GM21528 (cell line): ENCODE measurements around the gene PDE12.

Experiments used
- ATAC-seq: cut with Tn5 transposase; IDR thresholded peaks from one replicate; pipeline ENCODE4 v1.9.1; 2021; ENCODE audit warnings: mild to moderate bottlenecking, moderate library complexity; ENCODE audit not compliant: unreplicated experiment, low FRiP score

Gene PDE12

GRCh38 chr3:57555738-57556458 is at the start of gene PDE12:
Gene PDE12 (plus strand): TSS chr3:57556274. CDS start chr3:57556380, 106 bp downstream.
- peak; percentile 85 for ATAC-seq

GRCh38 chr3:57512166-57512565 is 43.9 kb upstream of the PDE12 start:
- ATAC-seq, result no peak

DNA sequence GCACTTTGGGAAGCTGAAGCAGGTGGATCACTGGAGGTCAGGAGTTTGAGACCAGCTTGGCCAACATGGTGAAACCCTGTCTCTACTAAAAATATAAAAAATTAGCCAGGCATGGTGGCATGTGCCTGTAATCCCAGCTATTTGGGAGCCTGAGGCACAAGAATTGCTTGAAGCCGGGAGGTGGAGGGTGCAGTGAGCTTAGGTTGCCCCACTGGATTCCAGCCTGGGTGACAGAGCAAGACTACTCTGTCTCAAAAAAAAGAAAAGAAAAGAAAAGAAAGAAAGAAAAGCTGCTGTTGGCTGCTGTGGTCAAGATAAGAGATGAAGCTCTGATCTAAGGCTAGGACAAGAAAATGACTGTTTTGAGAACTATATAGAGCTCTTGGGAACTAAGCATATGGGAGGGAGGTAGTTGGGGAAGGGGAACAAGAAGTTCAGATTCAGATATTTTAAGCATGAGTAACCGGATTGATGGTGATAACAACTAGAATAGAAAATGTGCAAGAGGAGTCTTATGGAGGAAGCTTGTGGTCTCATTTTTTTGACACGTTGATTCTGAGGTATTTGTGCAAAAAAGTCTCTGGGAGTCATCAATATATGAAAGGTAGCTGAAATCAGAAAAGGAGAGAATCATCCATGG is 37.7 kb upstream of the PDE12 start:
- no peak for ATAC-seq

DNA sequence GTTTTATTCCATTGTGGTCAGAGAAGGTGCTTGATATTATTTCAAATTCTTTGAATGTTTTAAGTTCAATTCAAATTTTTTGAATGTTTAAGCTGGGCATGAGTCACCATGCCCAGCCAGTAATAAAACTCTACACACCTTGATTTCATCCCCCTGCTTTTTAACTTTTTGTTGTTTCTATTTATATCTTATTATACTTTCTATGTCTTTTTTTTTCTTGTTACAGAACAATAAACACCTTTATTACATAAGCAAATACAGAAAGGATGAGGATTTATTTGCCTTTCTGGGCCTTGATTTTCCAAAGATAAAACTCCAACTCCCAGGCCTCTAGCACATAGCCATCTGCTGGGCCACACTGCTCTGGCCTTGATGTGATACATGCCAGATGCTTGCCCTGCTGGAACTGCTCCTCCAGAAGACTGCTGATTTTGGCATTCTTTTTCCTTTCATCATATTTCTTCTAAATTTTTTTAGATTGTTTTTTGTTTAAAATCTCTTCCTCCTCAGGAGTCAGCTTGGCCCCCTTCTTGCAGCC is 25.9 kb upstream of the PDE12 start:
- no peak for ATAC-seq

DNA sequence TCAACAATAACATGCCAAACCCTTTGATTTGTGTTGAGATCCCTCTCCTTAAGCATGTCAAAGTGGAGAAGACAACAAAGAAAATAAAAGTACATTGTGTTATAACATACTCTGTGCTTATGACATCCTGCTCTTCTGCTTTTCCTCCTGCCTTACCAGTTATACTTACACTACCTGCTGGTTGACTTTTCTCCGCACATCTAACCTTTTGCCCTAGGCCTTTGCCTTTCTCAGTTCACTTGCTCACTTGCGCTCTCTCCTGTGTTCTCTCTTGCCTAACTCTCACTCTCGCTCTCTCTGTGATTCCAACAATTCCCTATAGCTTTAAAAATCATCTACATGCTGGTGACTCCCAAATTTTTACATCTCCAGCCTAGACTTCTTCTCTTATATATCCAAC is 17.6 kb upstream of the PDE12 start:
- ATAC-seq, result no peak

DNA sequence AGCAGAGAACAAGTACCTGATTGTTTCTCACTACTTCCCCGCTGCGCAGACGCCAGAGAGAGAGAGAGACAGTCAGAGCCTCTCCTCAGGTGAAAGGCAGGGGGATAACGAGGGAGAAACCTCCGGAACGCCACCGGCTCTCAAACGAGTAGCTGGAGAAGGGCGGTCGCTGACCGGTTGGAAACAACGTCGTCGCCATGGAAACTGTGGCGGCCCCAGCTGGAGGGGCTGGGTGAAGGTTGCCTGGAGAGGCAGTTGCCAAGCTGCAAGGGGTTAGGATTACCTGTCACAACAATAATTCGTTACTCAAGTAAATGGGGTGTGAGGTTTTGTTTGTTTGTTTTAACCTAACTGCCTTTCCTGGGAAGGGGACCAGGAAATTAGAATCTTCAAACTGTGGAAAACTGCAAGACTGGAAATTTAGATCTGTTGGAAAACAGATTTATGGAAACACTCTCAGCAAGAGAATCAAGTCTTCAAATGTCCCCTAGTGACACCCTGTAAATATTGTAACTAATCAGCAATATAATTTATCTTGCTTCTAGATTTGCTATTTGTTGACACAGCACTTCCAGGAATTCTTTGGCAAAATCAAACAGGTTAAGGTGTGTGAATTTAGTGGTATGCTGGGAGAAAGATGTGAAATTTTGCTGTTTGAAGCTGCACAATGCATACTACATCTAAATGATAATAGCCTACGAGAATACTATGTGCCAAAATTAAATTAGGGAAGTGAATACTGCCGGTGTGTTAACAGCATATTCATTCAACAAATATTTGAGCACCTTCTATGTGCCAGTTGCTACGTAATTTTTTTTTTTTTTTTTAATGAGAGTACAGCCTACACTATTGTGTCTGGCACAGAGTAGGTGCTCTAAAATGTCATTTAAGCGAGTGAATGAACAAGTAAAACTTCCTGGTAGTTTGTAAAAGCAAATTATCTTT is 11.6 kb upstream of the PDE12 start, which contains the start of gene DNAH12:
Gene DNAH12 (minus strand): TSS at position 164 of the 945 bp plus-strand sequence. CDS start 1,474 bp downstream, outside the sequence.
- no peak for ATAC-seq

DNA sequence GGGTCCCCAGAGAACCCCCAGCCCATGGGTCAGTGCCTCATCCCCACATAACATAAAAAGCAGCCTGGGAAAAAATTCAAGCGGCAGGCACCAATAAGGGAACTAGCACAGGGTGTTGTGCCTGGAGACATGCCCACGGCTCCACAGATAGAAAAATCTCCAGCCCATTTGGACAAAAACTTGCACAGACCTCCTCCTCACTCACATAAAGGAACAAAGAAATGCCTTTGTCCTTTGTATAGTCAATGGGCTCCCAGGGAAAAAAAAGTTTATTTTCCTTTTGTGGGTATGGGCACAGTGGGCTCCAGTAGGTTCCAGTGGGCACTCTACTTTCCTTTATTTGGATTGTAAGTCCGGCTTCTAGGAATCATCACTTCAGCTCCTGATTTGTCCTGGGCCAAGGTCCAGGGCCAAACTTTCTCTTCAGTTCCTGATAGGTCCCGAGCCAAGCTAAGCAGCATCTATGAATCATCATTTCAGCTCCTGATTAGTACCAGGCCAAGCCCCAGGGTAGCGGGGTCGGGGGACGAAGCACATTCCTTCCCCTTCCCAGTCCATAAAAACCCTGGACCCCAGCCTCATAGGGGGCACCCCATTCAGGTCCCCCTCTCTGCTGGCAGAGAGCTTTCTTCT is 10.3 kb upstream of the PDE12 start:
- no peak for ATAC-seq

DNA sequence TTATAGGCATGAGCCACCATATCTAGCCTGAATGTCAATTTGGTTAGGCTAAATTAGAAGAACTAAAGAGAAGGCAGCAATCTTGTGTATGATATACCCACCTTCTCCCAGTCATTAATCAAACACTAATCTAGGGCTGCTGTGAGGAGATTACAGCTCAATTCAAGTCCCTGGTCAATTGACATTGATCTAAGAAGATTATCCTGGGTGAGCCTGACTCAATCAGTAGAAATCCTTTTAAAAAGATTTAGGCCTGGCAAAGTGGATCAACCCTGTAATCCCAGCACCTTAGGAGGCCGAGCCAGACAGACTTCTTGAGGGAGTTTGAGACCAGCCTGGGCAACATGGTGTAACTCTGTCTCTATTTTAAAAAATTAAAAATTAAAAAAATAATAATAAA is 9.5 kb upstream of the PDE12 start:
- no peak for ATAC-seq

GRCh38 chr3:57555306-57555705 is 768 bp upstream of the PDE12 start:
- ATAC-seq, result peak; percentile 1

GRCh38 chr3:57556459-57557084 is 498 bp downstream of the PDE12 start:
- ATAC-seq, result peak; percentile 45

GRCh38 chr3:57557085-57557537 is 1.0 kb downstream of the PDE12 start:
- peak; percentile 14 for ATAC-seq

GRCh38 chr3:57559526-57559925 is 3.5 kb downstream of the PDE12 start:
- no peak for ATAC-seq

- ATAC-seq, result no peak
Observed at GRCh38 chr3:57569859-57570450, 13.9 kb downstream of the PDE12 start.

DNA sequence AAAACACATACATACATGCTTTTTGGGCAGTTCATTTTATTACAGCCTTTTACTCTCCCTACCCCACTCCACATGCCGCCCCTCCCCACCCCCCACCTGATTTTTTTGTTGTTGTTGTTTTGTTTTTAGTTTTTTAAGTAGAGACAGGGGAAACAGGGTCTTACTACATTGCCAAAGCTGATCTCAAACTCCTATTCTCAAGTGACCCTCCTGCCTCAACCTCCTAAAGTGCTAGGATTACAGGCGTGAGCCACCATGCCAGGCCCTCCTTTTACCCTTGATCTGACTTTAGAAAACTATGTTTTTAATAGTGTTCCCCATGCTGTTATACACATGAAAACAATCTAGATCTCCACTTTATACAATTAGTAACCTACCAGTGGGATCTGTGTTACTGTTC is 14.8 kb downstream of the PDE12 start:
- no peak for ATAC-seq

DNA sequence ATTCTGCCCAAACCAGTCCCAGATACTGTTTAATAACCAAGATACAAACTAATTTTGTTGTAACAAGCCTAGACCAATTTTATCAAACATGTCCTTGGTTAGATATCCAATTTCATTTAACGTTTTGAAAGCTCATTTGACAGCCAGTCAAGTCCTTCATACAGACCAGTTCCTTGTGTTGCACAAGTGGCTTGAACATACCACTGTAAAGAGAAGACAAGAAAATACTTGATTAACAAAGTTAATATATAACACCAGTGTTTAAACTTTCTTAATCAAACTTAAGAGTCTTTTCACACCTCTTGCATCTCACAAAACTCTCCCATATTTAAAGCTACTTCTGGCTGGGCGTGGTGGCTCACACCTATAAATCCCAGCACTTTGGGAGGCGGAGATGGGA is 16.0 kb downstream of the PDE12 start:
- ATAC-seq, result no peak

DNA sequence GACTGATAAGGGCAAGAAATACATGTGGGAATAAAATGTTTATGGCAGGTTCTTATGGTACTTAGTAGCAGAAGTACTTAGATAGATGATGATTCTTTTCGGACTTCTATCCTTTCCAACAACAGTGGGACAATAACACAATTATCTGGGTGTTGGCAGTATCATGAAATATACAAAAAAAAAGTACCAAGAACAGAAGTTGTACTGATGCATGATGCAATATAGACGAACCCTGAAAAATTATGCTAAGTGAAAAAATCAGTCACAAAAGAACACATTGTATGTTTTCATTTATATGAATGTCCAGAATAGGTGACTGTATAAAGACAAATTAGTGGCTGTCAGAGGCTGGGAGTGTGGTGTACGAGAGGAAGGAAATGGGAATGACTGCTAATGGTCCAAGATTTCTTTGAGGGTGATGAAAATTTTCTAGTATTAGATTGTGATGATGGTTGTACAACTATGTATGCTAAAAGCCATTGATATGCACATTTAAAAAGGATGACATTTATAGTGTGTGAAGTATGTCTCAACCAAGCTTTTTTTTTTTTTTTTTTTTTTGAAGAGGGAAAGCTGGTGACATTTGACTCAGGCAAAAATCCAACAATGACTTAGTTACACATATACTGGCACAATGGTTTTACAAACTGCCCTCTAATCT is 20.0 kb downstream of the PDE12 start:
- ATAC-seq, result no peak

GRCh38 chr3:57577801-57578200 is 21.7 kb downstream of the PDE12 start:
- no peak for ATAC-seq

- no peak for ATAC-seq
Observed at GRCh38 chr3:57582474-57583168, 26.5 kb downstream of the PDE12 start.
